Urinary bladder (tissue), 4 donors: ENCODE results near the gene AGTR2. TPM values are rescaled to one million over a fixed set of nuclear protein-coding genes. Genes with fewer than 3 reads are reported as not detected.
"Not testable (repeated sequence)": the region's sequence is repeated elsewhere in the genome, so short reads cannot be mapped to it uniquely, and the experiment has no call there.

Experiments used
- DNase-seq: peaks from one replicate; pipeline ENCODE4 v3.0.0-alpha.2; 2015; ENCODE audit errors: extremely low spot score
- H3K27ac ChIP-seq: one replicate; pipeline ENCODE4 v1.5.1; 2013; ENCODE audit warnings: low read depth, mild to moderate bottlenecking, moderate library complexity
- H3K36me3 ChIP-seq: one replicate; pipeline ENCODE4 v1.6.1; 2013; ENCODE audit warnings: mild to moderate bottlenecking, moderate library complexity; ENCODE audit not compliant: insufficient read depth
- H3K4me1 ChIP-seq: one replicate; pipeline ENCODE4 v1.6.1; 2013; ENCODE audit warnings: mild to moderate bottlenecking, moderate library complexity; ENCODE audit not compliant: insufficient read depth
- H3K4me3 ChIP-seq: one replicate; pipeline ENCODE4 v1.5.1; 2013; ENCODE audit warnings: low read depth, low read length
- WGBS: extraction: QIAGEN DNeasy Blood & Tissue Kit; methylation state at CpG from one replicate; pipeline ENCODE4 v1.1.7; 2013; 5-methylcytosine and 5-hydroxymethylcytosine counted together
- polyA plus RNA-seq: library from polyadenylated mRNA; stranded (reverse); fragments of 200-250 nt; gene quantifications from one replicate; pipeline ENCODE4 v1.2.3, GENCODE V29; 2013
- total RNA-seq: library from RNA; depleted of rRNA; stranded (reverse); fragments of >200 nt; gene quantifications from one replicate; pipeline ENCODE4 v1.2.3, GENCODE V29; 2014
- donor health status: healthy with polysubstance abuse.
- donor health status: healthy.

The AGTR2 gene, protein sequence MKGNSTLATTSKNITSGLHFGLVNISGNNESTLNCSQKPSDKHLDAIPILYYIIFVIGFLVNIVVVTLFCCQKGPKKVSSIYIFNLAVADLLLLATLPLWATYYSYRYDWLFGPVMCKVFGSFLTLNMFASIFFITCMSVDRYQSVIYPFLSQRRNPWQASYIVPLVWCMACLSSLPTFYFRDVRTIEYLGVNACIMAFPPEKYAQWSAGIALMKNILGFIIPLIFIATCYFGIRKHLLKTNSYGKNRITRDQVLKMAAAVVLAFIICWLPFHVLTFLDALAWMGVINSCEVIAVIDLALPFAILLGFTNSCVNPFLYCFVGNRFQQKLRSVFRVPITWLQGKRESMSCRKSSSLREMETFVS
- total RNA-seq: 34.6 TPM
- polyA plus RNA-seq: not detected

DNA sequence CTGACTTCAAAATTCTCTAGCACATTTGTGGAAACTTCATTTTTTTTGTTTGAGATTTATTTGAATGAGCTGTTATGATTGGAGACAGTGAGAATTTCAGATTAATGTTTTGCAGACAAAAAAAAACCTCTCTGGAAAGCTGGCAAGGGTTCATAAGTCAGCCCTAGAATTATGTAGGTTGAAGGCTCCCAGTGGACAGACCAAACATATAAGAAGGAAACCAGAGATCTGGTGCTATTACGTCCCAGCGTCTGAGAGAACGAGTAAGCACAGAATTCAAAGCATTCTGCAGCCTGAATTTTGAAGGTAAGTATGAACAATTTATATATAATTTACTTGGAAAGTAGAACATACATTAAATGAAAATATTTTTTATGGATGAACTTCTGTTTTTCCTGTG lies at the start of gene AGTR2:
TSS of gene AGTR2 (plus strand) at position 234 of the 400 bp plus-strand sequence. CDS start 1,537 bp downstream, outside the sequence.
- no peaks in the 10 kb centered on the region for H3K4me1 ChIP-seq
- no peak for DNase-seq
- no peak within 1 kb of the TSS for H3K4me3 ChIP-seq
- 31% methylated on average over 3 of the region's 3 CpGs for WGBS
- H3K27ac ChIP-seq: no peak within 1 kb of the TSS
- no peaks in the 10 kb centered on the region for H3K36me3 ChIP-seq

DNA sequence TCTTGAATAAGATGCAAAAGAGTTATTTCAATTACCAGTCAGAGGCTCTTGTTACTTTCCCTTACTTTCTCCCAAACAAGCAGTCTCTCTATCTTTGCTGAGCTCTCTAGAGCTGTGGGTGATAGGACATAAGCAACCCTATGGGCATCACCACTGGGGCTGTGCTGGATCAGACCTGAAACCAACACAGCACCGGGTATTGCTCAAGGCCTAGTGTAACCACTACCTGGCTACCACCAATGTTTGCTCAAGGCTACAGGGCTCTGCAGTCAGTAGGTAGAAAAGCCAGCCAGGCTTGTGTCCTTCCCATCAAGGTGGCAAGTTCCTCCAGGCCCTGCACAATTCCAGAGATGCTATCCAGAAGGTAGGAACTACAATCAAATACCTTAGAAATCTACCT lies 35.3 kb upstream of the AGTR2 start:
- Histone ChIP-seq H3K27ac (no peak overlapping the region), H3K4me3 (no peak overlapping the region), H3K36me3 (no peaks in the 10 kb centered on the region), H3K4me1 (no peaks in the 10 kb centered on the region)
- WGBS: 97% methylated on average over 1 of the region's 1 CpG
- no peak for DNase-seq

DNA sequence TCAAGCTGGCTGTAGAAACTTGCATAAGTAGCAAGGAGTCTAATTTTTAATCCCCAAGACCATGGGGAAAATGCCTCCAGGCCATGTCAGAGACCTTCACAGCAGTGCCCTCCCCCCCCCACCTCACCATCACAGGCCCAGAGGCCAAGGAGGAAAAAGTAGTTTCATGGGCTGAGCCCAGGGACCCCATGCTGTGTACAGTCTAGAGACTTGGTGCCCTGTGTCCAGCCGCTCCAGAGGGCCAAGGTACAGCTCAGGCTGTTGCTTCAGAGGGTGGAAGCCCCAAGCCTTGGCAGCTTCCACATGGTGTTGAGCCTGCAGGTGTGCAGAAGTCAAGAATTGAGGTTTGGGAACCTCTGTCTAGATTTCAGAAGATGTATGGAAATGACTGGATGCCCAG lies 29.3 kb upstream of the AGTR2 start:
- H3K4me3 ChIP-seq, DNase-seq, H3K4me1 ChIP-seq, H3K27ac ChIP-seq, H3K36me3 ChIP-seq: not testable (repeated sequence)
- 97% methylated on average over 1 of the region's 1 CpG for WGBS

DNA sequence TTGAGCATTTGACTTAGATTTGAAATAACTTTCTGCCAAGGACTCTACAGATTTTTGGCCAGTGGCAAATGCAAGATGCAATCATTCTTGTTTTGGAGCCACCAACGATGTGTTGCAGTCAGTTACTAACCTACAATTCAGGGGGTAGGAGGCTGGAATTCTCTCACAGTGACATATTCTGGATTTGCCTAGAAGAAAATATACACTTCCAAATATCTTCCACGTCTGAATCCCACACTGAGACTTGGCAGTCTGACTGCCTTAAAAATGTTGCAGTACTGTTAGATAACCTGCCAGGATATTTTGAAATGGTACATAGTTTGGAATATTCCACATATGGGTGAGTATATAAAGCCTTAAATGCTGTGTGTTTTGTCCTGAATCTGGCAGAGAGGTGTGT lies 27.6 kb upstream of the AGTR2 start:
- no peaks in the 10 kb centered on the region for H3K36me3 ChIP-seq

DNA sequence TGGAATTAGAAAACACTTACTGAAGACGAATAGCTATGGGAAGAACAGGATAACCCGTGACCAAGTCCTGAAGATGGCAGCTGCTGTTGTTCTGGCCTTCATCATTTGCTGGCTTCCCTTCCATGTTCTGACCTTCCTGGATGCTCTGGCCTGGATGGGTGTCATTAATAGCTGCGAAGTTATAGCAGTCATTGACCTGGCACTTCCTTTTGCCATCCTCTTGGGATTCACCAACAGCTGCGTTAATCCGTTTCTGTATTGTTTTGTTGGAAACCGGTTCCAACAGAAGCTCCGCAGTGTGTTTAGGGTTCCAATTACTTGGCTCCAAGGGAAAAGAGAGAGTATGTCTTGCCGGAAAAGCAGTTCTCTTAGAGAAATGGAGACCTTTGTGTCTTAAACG lies 2.4 kb downstream of the AGTR2 start:
- Histone ChIP-seq H3K27ac (no peak overlapping the region), H3K4me1 (no peaks in the 10 kb centered on the region), H3K4me3 (no peak overlapping the region), H3K36me3 (no peaks in the 10 kb centered on the region)
- DNase-seq: no peak
- 71% methylated on average over 9 of the region's 9 CpGs for WGBS

More for the DNA sequence above, 27.6 kb upstream of the AGTR2 start:
- no peak for DNase-seq
- Histone ChIP-seq H3K4me1 (no peaks in the 10 kb centered on the region), H3K4me3 (no peak overlapping the region), H3K27ac (no peak overlapping the region)
- 20% methylated on average over 2 of the region's 2 CpGs for WGBS

DNA sequence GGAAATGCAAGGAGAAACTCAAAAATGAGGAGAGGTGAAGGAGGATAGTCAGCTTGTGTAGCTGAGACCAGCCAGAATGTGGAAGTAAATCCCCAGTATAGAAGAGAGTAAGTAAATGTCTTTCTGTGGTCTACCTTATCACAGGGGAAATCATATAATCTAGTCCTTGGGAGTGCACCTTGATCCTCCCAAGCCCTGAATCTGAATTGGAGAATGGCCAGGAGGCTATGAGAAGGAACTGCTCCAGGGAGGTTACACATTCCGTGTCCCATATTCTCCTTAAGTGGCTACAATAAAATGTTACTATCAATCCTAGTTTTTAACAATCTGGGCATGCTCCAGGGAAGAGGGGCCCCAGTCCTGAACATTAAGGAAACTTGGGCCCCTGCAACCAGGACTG lies 10.8 kb downstream of the AGTR2 start:
- 78% methylated on average over 1 of the region's 1 CpG for WGBS
- no peak for DNase-seq
- Histone ChIP-seq H3K4me1 (no peaks in the 10 kb centered on the region), H3K27ac (no peak overlapping the region), H3K4me3 (no peak overlapping the region), H3K36me3 (no peaks in the 10 kb centered on the region)

DNA sequence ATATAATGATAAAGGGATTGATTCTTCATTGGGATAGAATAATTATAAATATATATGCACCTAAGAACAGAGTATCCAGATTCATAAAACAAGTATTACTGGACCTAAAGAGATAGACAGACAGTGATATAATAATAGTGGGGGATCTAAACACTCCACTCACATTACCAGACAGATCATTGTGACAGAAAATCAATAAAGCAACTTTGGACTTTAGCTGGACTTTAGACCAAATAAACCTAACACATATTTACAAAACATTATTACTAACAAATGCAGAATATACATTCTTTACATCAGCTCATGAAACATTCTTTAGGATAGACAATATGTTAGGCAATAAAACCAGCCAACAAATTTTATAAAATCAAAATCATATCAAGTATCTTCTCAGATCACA lies 14.6 kb downstream of the AGTR2 start:
- Histone ChIP-seq H3K4me1 (no peaks in the 10 kb centered on the region), H3K36me3 (no peaks in the 10 kb centered on the region), H3K4me3 (no peak overlapping the region), H3K27ac (no peak overlapping the region)
- no peak for DNase-seq

DNA sequence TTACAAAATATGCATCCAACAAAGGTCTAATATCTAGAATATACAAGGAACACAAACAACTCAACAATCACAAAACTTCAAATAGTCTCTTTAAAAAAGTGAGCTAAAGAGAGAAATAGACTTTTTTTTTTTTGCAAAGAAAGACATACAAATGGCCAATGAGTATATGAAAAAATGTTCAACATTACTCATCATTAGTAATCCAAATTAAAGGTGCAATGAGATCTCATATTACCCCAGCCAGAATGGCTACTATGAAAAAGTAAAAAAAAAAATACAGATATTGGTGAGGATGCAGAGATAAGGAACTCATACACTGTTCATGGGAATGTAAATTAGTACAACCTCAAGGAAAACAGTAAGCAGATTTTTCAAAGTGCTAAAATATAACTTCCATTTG lies 24.1 kb downstream of the AGTR2 start:
- DNase-seq: no peak
- Histone ChIP-seq H3K4me3 (no peak overlapping the region), H3K27ac (no peak overlapping the region), H3K4me1 (no peaks in the 10 kb centered on the region), H3K36me3 (no peaks in the 10 kb centered on the region)

DNA sequence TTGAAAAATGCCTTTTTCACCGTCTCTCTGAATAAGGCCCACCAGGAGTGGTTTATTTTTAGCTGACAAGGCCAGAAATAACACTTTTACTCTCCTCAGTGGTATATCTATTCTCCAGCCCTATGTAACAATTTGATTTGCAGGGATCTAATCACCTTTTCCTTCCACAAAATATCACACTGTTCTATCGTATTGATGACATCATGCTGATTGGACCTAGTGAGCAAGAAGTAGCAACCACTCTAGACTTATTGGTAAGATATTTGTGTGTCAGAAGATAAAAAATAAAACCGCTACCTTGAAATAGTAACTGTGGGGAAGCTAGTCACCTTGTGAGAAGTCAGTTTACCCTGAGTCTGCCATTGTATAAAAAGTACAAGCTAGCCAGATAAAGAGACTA lies 27.7 kb downstream of the AGTR2 start:
- 29% methylated on average over 3 of the region's 3 CpGs for WGBS
- no peaks in the 10 kb centered on the region for H3K36me3 ChIP-seq
- H3K4me3 ChIP-seq: no peak overlapping the region
- H3K27ac ChIP-seq: no peak overlapping the region
- H3K4me1 ChIP-seq: no peaks in the 10 kb centered on the region
- DNase-seq: no peak

DNA sequence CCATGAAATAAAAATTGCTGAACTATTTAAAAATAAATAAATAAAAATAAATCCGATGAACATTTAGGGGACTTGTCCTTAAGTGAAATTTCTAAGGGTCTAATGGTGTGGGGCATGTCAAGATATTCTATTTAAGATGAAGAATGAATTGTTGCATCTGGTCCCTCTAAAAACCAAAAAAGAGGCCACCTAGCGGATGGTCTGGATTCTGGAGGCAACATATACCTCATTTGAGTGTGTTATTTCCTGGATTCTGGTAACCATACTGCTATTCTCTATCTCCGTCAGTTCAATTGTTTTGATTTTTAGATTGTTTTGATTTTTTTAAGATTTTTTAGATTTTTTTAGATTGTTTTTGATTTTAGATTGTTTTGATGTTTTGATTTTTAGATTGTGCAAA lies 28.3 kb downstream of the AGTR2 start:
- Histone ChIP-seq H3K4me1 (no peaks in the 10 kb centered on the region), H3K27ac (no peak overlapping the region), H3K36me3 (no peaks in the 10 kb centered on the region), H3K4me3 (no peak overlapping the region)
- 73% methylated on average over 3 of the region's 3 CpGs for WGBS
- DNase-seq: no peak

DNA sequence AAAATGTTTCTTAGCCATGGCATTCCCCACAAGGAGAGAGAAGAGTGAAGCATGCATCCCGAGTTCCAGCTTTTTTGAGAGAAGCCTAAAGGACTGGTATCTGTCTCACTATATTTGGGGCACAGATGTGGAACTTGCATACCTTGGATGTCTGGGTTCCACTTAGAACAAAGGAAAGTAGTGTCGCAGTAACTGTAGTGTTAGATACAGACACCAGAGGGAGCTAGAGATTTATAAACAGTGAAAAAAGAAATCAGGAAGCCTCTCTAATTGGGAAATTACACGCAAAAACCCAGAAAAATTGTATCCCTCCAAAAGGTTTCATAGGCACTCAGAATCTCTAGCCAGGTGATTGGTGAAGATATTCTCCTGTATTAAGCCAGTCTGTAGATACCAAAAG lies 34.4 kb downstream of the AGTR2 start:
- Histone ChIP-seq H3K27ac (no peak overlapping the region), H3K4me1 (no peaks in the 10 kb centered on the region), H3K36me3 (no peaks in the 10 kb centered on the region), H3K4me3 (no peak overlapping the region)
- DNase-seq: no peak
- 8% methylated on average over 3 of the region's 3 CpGs for WGBS

DNA sequence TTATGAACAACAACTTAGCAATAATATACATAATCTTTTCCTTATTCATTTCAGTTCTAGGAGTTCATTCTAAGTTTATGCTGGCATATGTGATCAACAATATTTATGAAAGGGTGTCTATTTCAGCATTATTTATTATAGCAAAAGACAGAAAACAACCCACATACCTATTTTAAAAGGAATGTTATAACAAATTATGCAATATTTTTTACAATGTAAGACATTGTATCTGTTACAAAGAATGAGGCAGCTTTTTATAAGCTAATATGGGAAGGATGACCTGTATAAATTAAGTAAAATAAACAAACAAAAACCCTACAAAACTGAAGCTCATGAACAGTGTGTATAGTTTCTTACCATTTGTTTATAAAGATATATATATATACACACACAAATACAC lies 42.7 kb downstream of the AGTR2 start:
- no peaks in the 10 kb centered on the region for H3K4me1 ChIP-seq
- H3K27ac ChIP-seq: no peak overlapping the region
- no peaks in the 10 kb centered on the region for H3K36me3 ChIP-seq
- H3K4me3 ChIP-seq: no peak overlapping the region
- DNase-seq: no peak

DNA sequence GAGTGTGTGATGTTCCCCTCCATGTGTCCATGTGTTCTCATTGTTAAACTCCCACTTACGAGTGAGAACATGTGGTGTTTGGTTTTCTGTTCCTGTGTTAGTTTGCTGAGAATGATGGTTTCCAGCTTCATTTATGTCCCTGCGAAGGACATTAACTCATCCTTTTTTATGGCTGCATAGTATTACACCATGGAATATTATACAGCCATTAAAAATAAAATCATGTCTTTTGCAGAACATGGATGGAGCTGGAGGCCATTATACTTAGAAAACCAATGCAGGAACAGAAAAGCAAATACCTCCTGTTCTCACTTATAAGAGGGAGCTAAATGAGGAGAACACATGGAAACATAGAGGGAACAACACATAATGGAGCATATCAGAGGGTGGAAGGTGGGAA lies 46.5 kb downstream of the AGTR2 start:
- H3K4me3 ChIP-seq, H3K36me3 ChIP-seq, H3K27ac ChIP-seq, DNase-seq, H3K4me1 ChIP-seq: not testable (repeated sequence)
- 89% methylated on average over 2 of the region's 2 CpGs for WGBS
